Sigmoid colon (tissue), 7 donors: ENCODE results near the gene VAV3. TPM values are rescaled to one million over a fixed set of nuclear protein-coding genes. Genes with fewer than 3 reads are reported as not detected.

Source experiments
- DNase-seq: peaks from one replicate; pipeline ENCODE4 v3.0.0-alpha.2; 2019
- H3K27ac ChIP-seq, 4 donors: fragments of 200-600 bp; sonication (generic); one replicate each; pipeline ENCODE4 v1.5.1; 2016 to 2019; ENCODE audit warnings: mild to moderate bottlenecking in 1 of 4
- H3K27me3 ChIP-seq, 3 donors: fragments of 200-600 bp; sonication (generic); one replicate each; pipeline ENCODE4 v1.5.1; 2019; ENCODE audit warnings: mild to moderate bottlenecking in 1 of 3
- H3K36me3 ChIP-seq, 4 donors: fragments of 200-600 bp; sonication (generic); one replicate each; pipeline ENCODE4 v1.5.1; 2016 to 2019
- H3K4me1 ChIP-seq, 4 donors: fragments of 200-600 bp; sonication (generic); one replicate each; pipeline ENCODE4 v1.5.1; 2017 to 2019
- H3K4me3 ChIP-seq, 4 donors: fragments of 200-600 bp; sonication (generic); one replicate each; pipeline ENCODE4 v1.5.1; 2017 to 2019; ENCODE audit warnings: mild to moderate bottlenecking in 2 of 4, moderate library complexity in 1 of 4
- H3K9me3 ChIP-seq, 4 donors: fragments of 200-600 bp in 3 of 4; sonication (generic) in 3 of 4; one replicate each; pipeline versions ENCODE4 v1.5.1 to v1.6.1; 2013 to 2019
- EP300 ChIP-seq, 4 donors: sonication (generic); formaldehyde crosslinking; IDR thresholded peaks; one replicate each; pipeline ENCODE4 v1.6.1; 2017; ENCODE audit warnings: antibody characterized with exemption in 4 of 4
- POLR2A ChIP-seq, 2 donors: fragments of 450-650 bp; IDR thresholded peaks; one replicate each; pipeline ENCODE4 v1.6.1; 2016; ENCODE audit warnings: antibody characterized with exemption in 2 of 2, mild to moderate bottlenecking in 2 of 2, moderate library complexity in 2 of 2
- POLR2AphosphoS5 ChIP-seq, 4 donors: sonication (generic); formaldehyde crosslinking; IDR thresholded peaks; one replicate each; pipeline ENCODE4 v1.6.1; 2017; ENCODE audit warnings: antibody characterized with exemption in 4 of 4
- WGBS, 2 donors: extraction: QIAGEN DNeasy Blood & Tissue Kit; methylation state at CpG; one replicate each; pipeline ENCODE4 v1.1.7; 2013; 5-methylcytosine and 5-hydroxymethylcytosine counted together
- intact Hi-C: fragments of 100-400 bp; cut with DNase I; formaldehyde crosslinking; loops from one replicate; pipeline ENCODE4 v1.15.1; 2023
- polyA plus RNA-seq, 3 donors: library from polyadenylated mRNA; stranded (reverse); fragments of 200-250 nt; gene quantifications; one replicate each; pipeline ENCODE4 v1.2.3, GENCODE V29; 2013
- total RNA-seq, 4 donors: library from RNA; depleted of rRNA; stranded (reverse); fragments of >200 nt; gene quantifications; one replicate each; pipeline ENCODE4 v1.1.0, GENCODE V29; 2016
- TF ChIP-seq, protein P1 (sequence below), 4 experiments: fragments of 450-650 bp in 3 of 4; fragments of 200-600 bp in 1 of 4; IDR thresholded peaks; one replicate each; pipeline ENCODE4 v1.5.1; 2016 to 2019; ENCODE audit warnings: antibody characterized with exemption in 4 of 4, mild to moderate bottlenecking in 3 of 4, moderate library complexity in 2 of 4
- donor health status: healthy with polysubstance abuse.
- donor health status: Bipolar disorder and iron deficiency.
- donor health status: healthy.

The VAV3 gene
- total and polyA plus RNA-seq, 7 donors = 3.5 to 72.1 (median 17.3) TPM

DNA sequence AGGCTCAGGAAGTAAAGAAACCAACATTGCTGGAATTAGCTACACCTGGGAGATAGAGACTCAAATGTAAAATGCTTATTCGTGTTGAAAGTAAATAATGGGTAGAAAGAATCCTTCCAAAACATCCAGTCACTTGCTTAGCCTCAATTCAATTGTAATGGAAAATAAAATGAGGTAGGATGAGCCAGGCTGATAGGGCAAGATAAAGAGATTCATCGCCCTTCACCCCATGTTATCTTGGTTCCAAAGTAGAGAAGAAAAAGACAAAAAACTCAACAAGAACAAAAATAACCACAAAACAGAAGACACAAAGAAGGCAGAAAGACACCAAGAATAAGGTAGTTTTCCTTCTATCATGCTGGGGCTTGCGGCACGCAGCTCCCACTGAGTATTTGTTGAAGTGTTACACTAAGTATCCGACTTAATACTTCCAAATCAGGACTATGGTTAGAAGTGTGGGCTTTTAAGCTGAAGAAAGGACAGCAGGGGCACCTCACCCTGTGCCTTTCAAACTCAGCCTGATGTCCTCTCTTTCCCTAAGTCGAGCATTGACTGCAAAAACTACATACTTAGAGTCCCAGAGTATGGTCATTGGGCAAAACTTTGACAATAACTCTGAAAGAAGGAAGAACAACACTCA is 202.1 kb downstream of the VAV3 start:
- Histone ChIP-seq H3K36me3 (no peaks in the 10 kb centered on the region), H3K9me3 (no peaks in the 10 kb centered on the region), H3K4me3 (no peak overlapping the region), H3K27me3 (no peaks in the 10 kb centered on the region), H3K4me1 (no peaks in the 10 kb centered on the region), H3K27ac (no peak overlapping the region)
- intact Hi-C loops = no loop called here
- DNase-seq = no peak
- TF ChIP-seq, protein P1, sequence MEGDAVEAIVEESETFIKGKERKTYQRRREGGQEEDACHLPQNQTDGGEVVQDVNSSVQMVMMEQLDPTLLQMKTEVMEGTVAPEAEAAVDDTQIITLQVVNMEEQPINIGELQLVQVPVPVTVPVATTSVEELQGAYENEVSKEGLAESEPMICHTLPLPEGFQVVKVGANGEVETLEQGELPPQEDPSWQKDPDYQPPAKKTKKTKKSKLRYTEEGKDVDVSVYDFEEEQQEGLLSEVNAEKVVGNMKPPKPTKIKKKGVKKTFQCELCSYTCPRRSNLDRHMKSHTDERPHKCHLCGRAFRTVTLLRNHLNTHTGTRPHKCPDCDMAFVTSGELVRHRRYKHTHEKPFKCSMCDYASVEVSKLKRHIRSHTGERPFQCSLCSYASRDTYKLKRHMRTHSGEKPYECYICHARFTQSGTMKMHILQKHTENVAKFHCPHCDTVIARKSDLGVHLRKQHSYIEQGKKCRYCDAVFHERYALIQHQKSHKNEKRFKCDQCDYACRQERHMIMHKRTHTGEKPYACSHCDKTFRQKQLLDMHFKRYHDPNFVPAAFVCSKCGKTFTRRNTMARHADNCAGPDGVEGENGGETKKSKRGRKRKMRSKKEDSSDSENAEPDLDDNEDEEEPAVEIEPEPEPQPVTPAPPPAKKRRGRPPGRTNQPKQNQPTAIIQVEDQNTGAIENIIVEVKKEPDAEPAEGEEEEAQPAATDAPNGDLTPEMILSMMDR (IDR thresholded peaks at IDR 0.05) = no peak
- no peak for TF ChIP-seq POLR2AphosphoS5 (IDR thresholded peaks at IDR 0.05)
- WGBS, 2 donors = 85% methylated on average over 6 of the region's 6 CpGs

DNA sequence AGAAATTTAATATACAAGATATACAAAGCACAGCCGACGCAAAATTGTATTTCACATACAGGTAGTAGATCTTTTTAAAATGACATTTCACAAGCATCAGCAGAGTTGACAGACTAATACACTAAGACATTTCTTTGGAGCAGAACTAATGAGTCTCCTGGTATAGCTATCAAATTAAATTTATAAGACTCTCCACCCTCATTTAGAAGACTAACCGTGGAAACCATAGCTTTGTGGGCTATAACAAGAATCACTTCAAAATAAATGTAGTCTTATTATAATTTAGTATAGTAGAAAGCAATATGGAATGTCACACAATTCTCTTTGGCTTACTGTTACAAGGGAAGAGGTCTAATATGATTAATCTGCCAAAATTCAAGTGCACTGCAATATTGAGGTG is 204.9 kb downstream of the VAV3 start:
- intact Hi-C loops = no loop called here
- H3K27me3 ChIP-seq = no peaks in the 10 kb centered on the region
- 93 to 96% methylated on average over 3 of the region's 3 CpGs for WGBS, 2 donors
- no peaks in the 10 kb centered on the region for H3K9me3 ChIP-seq
- no peaks in the 10 kb centered on the region for H3K36me3 ChIP-seq
- no peak for DNase-seq
- no peaks in the 10 kb centered on the region for H3K4me1 ChIP-seq
- no peak overlapping the region for H3K27ac ChIP-seq
- no peak overlapping the region for H3K4me3 ChIP-seq
- TF ChIP-seq POLR2A (IDR thresholded peaks at IDR 0.05) (no peak), POLR2AphosphoS5 (IDR thresholded peaks at IDR 0.05) (no peak), EP300 (IDR thresholded peaks at IDR 0.05) (no peak)
- TF ChIP-seq, protein P1 (IDR thresholded peaks at IDR 0.05) = no peak

DNA sequence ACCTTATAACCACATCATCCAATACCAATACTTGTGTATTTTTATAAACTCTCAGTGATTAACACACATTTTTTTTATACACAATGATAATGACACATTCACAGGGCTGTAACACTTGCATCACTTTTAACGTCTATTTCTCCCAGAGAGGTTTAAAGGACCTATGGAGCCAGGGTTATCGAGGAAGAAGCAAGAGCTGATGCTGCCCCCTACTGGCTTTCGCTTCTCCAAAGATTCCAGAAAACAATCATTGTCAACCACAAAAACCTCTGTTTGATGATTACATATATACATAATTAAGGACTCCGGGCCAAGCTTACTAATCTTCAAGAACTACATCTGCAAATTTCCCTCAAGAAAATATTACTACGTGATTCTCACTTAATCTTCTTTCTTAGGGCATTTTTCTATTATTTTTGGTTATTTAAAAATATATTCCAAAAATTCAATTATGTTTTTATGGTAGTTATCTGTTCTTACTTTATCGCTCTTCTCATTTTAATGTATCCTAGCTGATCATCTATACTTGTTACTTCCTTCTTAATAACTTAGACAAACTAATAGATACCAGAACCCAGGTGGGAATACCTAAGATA is 214.5 kb downstream of the VAV3 start:
- 21 to 51% methylated on average over 6 of the region's 6 CpGs for WGBS, 2 donors
- Histone ChIP-seq H3K4me1 (peaks cover 0 to 10% (median 0%) of the 10 kb centered on the region in 4 donors), H3K9me3 (no peaks in the 10 kb centered on the region), H3K27ac (no peak overlapping the region), H3K27me3 (no peaks in the 10 kb centered on the region), H3K4me3 (no peak overlapping the region), H3K36me3 (no peaks in the 10 kb centered on the region)
- peak; percentile 70 for DNase-seq
- no peak for TF ChIP-seq POLR2AphosphoS5 (IDR thresholded peaks at IDR 0.05)
- TF ChIP-seq, protein P1 (IDR thresholded peaks at IDR 0.05) = peak; percentile 24 to 66 (median 47)
- intact Hi-C loops = loop anchor here (2.0 to 5.0 kb wide), 2 partner anchors 474 to 608 kb away; partner anchors contain the start of gene NTNG1

DNA sequence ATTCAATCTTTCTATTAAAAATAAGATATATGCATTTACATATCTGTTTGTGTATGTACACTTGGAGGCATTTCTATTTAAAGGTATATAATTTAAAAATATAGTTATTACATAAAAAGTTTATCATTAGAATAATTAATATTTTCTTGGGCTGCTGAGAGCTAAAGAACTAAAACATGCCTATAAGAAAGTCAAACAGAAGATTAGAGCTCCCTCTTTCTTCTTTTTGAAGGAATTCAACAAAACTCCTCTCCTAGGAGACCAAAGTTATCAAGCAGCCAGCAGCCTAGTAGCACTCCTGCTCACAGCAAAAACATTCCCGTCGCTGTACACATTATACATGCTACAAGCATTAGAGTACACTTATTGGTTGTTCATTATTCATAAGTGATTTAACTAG is 216.4 kb downstream of the VAV3 start:
- DNase-seq = no peak
- Histone ChIP-seq H3K4me1 (peaks cover 0 to 16% (median under 1%) of the 10 kb centered on the region in 4 donors), H3K36me3 (no peaks in the 10 kb centered on the region), H3K27me3 (no peaks in the 10 kb centered on the region), H3K27ac (no peak overlapping the region), H3K9me3 (no peaks in the 10 kb centered on the region), H3K4me3 (no peak overlapping the region)
- no peak for TF ChIP-seq EP300 (IDR thresholded peaks at IDR 0.05)
- no peak for TF ChIP-seq POLR2AphosphoS5 (IDR thresholded peaks at IDR 0.05)
- no peak for TF ChIP-seq POLR2A (IDR thresholded peaks at IDR 0.05)
- TF ChIP-seq, protein P1 (IDR thresholded peaks at IDR 0.05) = peak in 3 of 4 experiments; percentile 9 to 45 (median 29)
- 18 to 58% methylated on average over 2 of the region's 2 CpGs for WGBS, 2 donors
- intact Hi-C loops = loop anchor here (2.0 to 10.0 kb wide), 4 partner anchors 216 to 774 kb away; partner anchors contain the start of gene PRMT6
